Activated naive CD4-positive, alpha-beta T cell (primary cell): Measurements from ENCODE around the gene TMTC2.

Experiments used
- DNase-seq, 4 experiments: peaks; one replicate each; lab custom pipeline; 2025; lab: John Stamatoyannopoulos, UW

The TMTC2 gene

DNA sequence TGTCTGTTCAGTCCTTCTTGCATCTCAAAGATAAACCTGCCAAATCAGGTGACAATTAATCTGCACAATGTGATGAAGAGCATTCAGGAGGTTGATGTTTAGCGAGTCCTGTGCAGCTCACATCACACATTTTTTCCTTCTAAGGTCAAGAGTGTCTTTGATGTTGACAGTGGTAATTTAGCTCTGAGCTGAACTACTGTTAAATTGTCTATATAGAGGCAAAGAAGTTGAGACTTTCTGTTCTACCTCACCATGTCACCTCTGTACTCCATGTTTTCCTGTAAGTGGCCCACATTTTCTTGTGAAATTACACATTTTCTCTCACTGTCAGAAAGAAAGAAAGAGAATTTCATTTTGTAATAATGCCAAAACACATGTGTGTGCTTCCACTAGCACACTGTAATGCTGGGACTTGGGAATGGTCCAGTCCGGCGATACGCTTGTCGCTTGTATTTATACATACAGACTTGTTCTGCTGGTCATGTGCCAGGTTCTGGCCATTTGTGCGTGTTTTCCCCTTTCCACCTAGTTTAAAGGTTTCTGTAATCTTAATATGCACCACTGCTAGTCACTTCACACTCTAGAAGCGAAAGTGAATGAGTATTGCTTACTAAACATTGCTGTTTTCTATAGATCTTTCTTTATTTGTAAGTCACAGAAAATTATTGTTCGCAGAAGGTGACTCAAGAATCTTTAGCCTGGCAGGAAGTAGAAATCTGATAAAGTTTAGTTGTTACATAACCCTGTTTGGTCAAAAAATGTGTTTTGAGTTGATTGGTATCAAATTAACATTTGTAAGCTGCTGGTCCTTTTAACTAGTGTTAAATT lies 328.9 kb downstream of the TMTC2 start:
- no peak for DNase-seq

DNA sequence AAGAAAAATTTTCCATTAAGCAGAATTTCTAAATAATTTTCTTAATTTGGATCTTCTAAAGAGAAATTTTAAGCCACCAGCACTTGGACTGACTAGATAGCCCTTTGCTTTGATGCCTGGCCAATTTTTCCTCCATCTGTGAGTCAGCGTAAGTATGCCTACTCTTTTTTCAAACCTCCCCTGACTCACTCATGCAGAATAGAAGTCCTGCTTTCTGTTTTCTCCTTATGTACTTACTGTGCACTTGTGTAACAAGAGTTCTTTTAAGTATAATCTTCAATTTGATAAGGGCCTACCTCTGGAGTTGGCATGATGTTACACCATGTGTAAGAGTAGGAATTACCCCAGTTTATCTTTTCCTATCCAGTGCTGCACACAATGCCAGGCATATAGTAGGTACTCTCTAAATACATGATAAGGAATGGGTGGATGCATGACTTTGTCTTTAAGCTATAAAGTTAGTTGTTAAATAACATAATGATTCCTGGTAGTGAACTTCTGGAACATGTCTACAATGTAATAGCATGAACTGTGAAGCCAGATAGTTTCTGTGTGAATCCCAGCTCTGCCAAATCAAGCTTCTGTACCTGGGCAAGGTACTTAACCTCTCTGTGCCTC lies 329.6 kb downstream of the TMTC2 start:
- no peak for DNase-seq

DNA sequence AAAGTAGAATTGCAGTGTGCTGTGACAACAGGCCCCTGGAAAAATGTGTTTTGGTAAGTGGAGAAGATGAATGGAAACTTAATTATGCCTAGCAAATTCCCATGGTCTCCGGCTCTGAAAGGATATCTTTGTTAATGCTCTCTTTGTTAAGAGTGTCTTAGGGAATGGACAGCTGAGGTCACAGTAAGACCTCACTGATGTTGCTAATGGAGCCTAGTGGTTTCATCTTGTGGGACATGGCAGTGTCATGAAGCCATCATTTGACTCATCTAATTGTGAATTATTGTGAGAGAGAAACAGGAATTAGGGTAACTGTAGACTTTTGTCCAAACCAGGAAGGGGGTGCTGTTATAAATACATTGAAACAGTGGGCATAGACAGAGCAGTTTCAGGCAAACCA lies 330.3 kb downstream of the TMTC2 start:
- DNase-seq: no peak

DNA sequence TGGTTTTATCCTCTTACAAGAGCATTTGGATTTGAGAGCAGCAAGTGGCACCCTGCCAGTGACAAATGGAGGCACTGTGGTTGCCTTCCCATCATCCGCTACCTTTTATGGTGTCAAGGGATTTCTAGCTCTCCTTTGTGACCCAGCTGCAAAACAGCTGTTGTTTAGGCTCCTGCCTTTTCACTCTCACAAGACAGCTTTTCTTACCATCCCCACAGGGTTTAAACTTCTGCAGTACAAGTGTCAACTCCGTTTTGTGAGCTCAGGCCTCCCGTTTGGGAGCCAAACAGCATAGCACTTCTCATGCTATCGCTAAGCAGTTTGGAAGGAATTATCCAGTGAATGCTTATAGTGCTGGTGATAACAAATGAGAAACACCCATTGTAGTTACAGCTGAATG lies 331.4 kb downstream of the TMTC2 start:
- DNase-seq: no peak

DNA sequence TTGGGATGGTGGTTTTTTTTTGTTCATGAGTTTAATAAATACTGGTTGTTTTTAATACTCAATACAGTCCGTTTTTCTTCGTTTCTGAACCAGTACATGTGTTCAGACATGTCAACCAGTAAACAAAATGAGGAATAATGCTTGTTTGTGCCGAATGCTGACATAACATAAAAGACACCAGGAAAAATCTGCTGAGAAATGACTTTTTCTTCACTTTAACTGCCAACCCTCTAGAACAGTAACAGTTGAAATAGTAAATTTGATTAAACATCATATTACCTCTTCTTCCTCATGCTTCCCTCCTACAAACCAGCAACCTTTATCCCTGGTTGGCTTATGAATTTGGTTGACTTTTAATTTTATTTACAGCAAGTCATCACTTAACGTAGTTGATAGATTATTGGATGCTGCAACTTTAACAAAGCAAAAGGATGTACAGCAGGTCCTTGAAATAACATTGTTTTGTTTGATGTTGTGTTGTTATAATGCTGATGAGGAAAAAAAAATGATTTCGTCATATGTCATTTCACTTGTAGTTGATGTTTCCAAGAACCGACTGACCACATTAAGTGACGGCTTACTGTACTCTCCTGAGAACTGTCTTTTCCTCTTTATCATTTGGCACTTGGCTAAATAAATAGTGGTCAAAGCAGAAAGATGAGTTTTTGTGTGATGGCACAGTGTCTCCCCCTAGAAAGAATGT lies 340.5 kb downstream of the TMTC2 start:
- DNase-seq: no peak

DNA sequence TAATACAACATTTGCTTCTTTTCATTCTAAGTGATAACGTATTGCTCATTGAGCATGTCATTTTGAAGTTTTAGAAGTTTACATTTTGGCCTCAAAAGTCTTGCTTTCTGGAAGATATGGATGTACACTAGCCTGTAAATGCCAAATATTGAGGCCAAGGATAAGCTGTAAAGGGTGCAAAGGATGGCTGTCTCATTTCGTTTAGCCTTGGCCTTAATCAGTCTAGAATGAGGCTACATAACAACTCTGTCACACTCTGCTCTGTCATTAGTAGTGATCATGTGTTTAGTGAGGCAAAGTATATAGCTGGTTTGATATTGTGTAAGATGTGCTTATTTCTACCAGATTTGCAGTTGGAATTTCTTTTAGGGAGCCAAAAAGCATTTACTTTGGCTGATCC lies 344.5 kb downstream of the TMTC2 start:
- no peak for DNase-seq

DNA sequence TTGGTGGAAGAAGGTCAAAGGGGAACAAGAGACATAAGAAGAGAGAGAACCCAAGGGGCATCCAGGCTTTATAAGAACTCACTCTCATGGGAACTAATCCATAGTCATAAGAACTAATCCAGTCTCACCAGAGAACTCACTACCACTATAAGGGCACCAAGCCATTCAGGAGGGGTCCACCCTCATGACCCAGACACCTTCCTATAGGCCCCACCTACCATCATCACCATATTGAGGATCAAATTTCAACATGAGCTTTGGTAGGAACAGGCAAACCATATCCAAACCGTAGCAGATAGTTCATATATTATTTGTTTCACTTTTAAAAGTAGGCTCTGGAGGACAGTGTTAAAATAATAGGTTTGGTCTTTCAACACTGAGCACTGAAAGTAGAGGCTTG lies 350.1 kb downstream of the TMTC2 start:
- no peak for DNase-seq

DNA sequence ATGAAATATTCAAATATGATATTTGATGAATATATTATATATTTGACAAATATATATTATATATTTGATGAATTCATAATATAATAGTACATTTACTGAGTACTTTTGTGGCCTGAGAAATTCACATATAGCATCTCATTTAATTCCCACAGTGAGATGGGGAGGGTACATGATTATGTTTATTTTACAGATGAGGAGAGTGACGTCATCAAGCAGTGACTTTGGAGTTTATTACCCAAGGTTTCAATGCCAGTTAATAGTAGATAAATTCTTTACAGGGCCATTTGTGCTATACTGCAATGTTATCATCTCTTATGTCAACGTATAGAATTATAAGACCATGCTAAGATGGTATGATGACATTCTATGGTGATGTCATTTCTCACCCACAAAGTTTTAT lies 352.7 kb downstream of the TMTC2 start:
- no peak for DNase-seq

DNA sequence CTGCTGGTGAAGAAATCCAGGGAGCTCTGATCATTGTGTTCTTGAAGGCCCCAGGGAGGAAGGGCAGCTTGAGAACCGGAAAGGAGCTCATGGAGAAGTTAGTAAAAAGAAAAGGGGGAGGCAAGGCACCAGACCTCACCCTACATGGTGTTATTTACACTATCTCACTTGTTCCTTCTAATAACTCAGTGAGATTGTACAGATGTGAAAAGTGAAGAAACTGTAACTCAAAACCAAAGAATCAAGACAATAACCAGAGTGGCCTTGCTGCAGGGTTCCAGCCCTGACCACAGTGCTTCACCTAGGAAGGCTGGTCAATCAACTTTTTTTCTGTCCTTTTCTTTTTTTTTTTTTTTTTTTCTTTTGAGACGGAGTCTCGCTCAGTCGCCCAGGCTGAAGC lies 353.6 kb downstream of the TMTC2 start:
- no peak for DNase-seq

DNA sequence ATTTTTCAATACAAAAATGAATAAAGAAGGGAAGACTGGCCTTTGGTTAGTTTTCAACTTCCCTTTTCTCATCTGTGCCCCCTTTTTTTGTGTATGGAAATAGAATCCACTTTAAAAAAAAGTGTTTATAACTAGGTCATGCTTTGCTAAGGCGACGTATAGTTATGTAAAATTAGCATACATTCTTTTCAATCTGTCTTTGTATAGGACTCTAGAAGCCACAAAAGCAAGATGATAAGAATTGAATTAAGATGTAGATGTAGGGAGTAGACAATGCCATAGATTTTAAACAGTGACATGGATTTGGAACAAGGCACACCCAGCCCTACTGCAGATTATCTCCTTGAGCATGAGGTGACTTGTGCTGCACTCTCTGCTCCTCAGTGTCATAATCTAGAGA lies 354.3 kb downstream of the TMTC2 start:
- DNase-seq: no peak

DNA sequence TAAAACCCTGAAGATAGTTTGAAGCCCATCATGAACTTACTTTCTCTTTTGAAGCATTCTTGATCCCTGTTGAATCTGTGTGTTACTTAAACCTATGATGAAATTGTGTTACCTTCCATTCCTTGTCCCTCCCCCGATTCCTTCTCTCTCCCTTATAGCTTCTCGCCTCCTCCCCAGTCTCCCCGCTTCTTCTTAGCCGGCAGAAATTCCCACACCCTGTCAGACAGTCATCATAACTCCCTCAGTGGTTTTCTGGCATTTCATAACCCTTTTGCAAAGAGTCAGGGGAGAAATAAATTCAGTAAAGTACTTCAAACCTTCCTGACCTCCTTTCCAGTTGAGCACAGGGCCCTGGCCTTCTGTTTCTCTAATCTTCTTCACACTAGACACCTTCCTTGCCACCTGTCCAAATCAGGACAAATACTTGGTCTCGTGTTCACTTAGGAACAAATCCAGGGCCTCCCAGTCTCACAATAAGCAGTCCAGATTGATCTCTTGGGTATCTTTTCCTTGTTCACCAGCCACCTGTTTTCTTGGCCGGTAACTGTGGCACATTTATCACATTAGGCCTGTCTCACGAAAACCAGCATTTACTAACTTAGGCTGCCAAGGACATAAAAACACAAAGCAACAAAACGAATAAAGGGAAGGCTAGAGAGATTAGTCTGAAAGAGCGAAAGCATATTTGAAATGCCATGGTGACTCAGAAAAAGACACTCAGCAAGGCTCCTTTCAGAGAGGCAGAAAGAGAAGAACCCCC lies 355.9 kb downstream of the TMTC2 start:
- DNase-seq: no peak

DNA sequence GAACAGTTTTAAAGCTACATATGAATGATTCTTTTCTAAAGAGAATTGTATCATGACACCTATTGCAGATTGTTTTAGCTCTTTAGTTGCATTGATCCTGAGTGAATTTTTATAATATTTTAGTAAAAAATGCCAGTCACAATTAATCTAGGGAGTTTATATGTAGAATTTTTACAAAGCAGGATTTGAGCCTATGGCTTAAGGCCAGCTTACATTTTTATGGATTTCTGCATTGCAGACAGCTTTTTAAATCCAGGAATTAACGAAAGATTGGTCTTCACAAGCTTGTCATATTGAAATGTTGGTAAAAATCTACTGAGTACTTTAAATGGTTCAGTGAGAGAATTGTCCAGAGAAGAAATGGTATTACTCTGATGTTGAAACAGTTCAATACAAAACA lies 358.0 kb downstream of the TMTC2 start:
- DNase-seq: no peak

DNA sequence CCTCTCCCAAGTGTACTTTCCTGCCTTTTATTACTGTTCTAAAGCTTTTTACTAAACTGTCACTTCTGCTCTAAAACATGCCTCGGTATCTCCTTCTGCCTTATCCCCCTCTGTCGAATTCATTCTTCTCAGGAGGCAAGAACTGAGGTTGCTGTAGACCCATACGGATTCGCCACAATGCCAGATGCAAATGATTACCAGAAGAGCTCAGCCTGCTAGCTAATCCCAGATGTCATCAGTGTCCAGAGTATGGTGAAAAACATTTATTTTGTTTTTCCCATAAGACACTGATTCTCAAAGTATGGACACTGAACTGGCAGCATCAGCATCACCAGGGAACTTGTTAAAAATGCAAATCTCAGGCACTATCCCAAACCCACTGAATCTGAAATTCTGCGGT lies 359.3 kb downstream of the TMTC2 start:
- DNase-seq: no peak

DNA sequence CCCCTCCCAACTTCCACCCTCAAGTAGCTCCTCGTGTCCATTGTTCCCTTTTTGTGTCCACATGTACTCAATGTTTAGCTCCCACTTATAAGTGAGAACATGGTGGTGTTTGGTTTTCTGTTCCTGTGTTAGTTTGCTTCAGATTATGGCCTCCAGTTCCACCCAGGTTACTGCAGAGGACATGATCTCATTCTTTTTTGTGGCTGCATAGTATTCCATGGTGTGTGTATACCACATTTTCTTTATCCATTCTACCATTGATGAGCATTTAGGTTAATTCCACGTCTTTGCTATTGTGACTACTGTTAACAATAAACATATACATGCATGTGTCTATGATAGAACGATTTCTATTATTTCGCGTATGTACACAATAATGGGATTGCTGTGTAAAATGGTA lies 362.6 kb downstream of the TMTC2 start:
- no peak for DNase-seq

DNA sequence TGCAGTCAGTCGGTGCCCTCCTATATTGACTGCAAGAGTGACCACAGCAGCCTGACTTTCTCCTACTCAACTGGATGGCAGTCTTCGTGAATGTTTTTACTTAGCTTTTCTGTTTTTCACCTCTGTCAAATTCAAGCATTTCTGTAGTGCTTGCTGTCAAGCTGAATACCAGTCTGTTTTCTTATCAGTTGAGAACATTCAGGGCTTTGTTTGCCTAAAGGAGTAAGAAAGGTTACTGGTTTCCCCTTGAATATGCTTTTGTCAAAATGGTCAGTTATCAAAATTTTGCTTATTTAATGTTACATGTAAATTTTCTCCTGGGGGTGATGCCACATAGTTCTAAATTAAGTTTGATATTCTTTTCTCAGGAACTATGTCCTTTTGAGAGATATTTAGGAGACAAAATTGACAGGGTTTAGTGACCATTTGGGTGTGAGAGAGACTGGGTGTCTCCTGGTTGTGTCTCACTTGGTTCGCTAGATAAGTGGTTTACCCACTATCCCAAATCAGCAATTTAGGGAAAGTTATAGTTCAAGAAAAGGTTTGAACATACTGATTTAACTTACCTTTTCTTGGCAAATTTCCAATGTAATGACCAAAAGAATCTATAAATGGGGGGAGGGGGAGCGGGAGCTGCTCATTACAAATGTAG lies 366.3 kb downstream of the TMTC2 start:
- no peak for DNase-seq

DNA sequence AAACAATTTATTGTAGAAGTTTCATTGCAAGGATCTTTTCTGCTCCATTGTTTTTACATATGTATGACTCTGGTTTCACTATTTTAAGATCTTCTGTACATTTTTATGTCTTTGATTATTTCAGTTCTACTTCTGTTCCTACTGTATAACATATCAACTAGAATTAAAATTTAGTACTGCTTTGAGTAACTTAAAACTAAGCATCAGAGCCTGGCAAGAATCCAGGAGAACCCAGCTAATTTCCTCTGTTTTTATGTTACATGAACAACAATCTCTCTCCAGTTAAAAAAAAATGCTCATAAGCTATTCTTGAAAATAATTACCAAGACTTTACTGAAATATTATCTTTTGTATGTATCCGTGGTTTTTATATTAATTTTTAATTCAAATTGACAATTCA lies 370.7 kb downstream of the TMTC2 start:
- DNase-seq: no peak

DNA sequence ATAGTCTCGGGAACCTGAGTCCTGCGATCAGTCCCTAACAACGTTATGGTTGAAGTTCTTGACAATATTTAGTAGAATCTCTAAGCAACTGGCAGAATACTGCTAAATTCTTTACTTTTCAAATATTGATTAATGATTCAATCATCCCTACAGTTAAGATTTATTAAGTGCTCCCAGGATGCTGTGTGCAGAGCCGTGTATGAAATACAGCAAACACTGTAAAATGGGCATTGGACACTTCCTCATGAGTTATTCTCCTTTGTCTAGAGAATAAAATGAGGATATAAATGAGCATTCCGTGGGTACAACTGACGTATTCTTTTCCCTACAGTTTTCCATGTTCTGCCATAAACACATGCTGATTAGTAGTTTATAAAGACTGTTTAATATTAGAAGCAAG lies 372.4 kb downstream of the TMTC2 start:
- no peak for DNase-seq

DNA sequence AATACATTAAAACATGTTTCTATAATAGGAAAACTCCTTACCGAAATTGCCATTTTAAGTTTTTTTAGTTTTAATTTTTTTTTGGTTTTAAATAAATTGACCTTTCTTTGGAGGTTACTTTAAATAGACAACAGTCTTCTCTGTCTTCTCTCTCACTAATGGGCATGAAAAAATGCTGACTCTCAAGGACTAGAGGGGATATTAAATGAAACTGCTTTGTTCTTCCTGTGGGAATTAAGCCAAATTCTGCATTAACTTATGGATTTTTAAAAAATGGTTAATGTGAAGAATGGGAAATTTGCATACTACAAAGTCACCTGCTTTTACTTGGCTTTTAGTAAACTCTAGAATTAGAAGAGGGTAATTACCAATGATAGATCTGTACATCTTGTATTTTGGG lies 378.9 kb downstream of the TMTC2 start:
- DNase-seq: no peak

DNA sequence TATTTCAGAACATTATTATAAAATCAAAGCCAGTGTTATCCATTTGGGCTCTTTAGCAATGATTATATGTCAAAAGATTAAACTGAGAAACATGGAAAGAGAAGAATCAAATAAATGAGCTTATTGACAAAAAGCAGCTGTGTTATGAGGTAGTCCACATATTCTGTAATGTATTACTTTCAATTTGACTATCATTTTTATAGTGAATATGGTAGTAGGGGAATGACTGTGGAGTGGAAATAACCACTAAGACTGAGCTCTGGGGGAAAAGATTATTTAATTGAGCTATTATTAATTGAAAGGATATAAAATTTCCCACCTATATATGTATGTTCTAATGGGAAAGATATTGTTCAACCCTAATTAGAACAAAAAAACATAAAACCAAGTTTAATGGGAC lies 381.3 kb downstream of the TMTC2 start:
- no peak for DNase-seq

DNA sequence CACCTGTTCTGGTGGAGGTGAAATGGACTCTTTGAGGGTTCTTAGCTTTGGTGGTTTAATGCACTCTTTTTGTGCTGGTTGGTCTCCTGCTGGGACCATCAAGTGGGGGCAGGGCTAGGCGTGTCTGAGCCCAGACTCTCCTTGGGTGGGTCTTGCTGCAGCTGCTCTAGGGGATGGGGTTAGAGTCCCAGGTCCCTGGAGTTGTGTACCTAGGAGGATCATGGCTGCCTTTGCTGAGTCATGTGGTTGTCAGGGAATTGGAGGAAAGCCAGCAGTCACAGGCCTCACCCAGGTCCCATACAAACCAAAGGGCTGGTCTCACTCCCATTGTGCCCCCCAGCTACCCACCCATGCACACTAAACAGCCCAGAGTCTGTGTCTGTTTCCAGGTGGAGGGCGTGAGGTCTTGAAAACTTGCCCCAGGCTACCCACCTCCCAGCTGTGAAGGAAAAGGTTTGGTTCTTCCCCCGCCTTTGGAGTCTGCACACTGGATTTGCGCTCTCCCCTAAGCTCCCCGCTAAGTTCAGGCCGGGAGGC lies 387.7 kb downstream of the TMTC2 start:
- DNase-seq: no peak

DNA sequence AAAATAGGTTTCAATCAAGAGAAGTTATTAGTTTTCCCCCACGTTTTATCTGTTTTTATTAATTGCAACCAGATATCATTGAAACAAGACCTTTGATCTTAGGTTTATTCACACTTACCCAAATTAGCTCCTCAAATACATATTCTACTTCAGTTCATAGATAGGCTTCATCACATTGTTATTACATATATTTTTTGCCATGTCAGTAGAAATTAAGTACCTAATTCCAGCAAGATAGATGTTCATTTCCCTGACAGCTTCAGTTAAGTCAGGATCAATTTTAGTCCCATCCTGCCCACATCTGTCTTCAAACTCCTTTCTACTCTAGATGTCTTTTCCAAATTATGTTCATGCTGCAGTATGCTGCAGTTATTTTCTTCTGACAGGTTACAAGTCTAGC lies 388.8 kb downstream of the TMTC2 start:
- DNase-seq: no peak

DNA sequence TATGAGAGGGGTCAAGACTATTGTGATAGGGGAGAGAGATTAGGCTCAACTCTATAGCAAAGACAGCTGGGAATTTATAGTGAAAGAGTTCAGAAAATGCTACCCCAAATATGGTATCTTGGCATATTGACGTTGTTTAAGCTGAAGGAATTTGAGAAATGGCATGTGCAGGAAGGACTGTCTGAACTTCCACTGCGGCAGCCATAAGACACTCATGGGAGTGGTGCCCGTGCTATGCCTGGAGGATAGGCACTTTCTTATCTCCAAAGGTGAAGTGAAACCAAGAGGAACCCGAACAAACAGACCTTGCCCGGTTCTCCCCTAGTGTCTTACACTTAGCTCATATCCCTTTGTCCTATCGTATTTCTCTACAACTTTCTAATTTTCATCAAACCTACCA lies 390.3 kb downstream of the TMTC2 start:
- DNase-seq: no peak
